H9 (cell line): ENCODE results near the gene CIB4. TPM values are rescaled to one million over a fixed set of nuclear protein-coding genes. Genes with fewer than 3 reads are reported as not detected.

Experiments used
- DNase-seq: peaks from one replicate; pipeline ENCODE4 v3.0.0-alpha.2; 2017
- H2AFZ ChIP-seq: one replicate; pipeline ENCODE4 v1.6.1; 2013; ENCODE audit warnings: mild to moderate bottlenecking, low read length, control low read depth, moderate library complexity
- H2AK5ac ChIP-seq: 2 replicates; pipeline ENCODE4 v1.6.1; 2013; ENCODE audit warnings: low read length, control low read depth, mixed read lengths; ENCODE audit not compliant: insufficient read length
- H2BK120ac ChIP-seq: one replicate; pipeline ENCODE4 v1.6.1; 2013; ENCODE audit warnings: low read depth, mild to moderate bottlenecking, low read length, control low read depth, inconsistent platforms; ENCODE audit not compliant: poor library complexity, severe bottlenecking
- H2BK12ac ChIP-seq: 2 replicates; pipeline ENCODE4 v1.6.1; 2013; ENCODE audit warnings: low read length, control low read depth, mixed read lengths, low read depth; ENCODE audit not compliant: insufficient read length
- H2BK15ac ChIP-seq: 2 replicates; pipeline ENCODE4 v1.6.1; 2013; ENCODE audit warnings: low read depth, low read length, control low read depth
- H2BK20ac ChIP-seq: one replicate; pipeline ENCODE4 v1.6.1; 2013; ENCODE audit warnings: low read depth, mild to moderate bottlenecking, low read length, control low read depth, inconsistent platforms; ENCODE audit not compliant: poor library complexity, severe bottlenecking
- H2BK5ac ChIP-seq: 2 replicates; pipeline ENCODE4 v1.6.1; 2013; ENCODE audit warnings: low read length, control low read depth, mixed read lengths; ENCODE audit not compliant: insufficient read length
- H3K14ac ChIP-seq: 2 replicates; pipeline ENCODE4 v1.6.1; 2013; ENCODE audit warnings: low read length, control low read depth; ENCODE audit not compliant: insufficient read depth
- H3K18ac ChIP-seq: 2 replicates; pipeline ENCODE4 v1.6.1; 2013; ENCODE audit warnings: low read depth, mild to moderate bottlenecking, mixed read lengths, low read length, control low read depth; ENCODE audit not compliant: insufficient read length
- H3K23ac ChIP-seq: 2 replicates; pipeline ENCODE4 v1.6.1; 2013; ENCODE audit warnings: low read length, control low read depth, mixed read lengths, low read depth; ENCODE audit not compliant: insufficient read length
- H3K23me2 ChIP-seq: 2 replicates; pipeline ENCODE4 v1.6.1; 2013; ENCODE audit warnings: low read depth, mild to moderate bottlenecking, mixed read lengths, low read length, control low read depth; ENCODE audit not compliant: insufficient read length, poor library complexity, severe bottlenecking
- H3K27ac ChIP-seq: 2 replicates; pipeline ENCODE4 v1.5.1; 2013; ENCODE audit warnings: low read length, control low read depth, mixed read lengths, low read depth; ENCODE audit not compliant: insufficient read length
- H3K27me3 ChIP-seq: 2 replicates; pipeline ENCODE4 v1.6.1; 2013; ENCODE audit warnings: low read length, control low read depth, inconsistent platforms; ENCODE audit not compliant: insufficient read depth
- H3K4ac ChIP-seq: 2 replicates; pipeline ENCODE4 v1.6.1; 2013; ENCODE audit warnings: low read depth, mild to moderate bottlenecking, control low read depth, inconsistent platforms, low read length, moderate library complexity
- H3K4me1 ChIP-seq: 2 replicates; pipeline ENCODE4 v1.6.1; 2013; ENCODE audit warnings: low read length, control low read depth, inconsistent platforms; ENCODE audit not compliant: insufficient read depth
- H3K4me2 ChIP-seq: 2 replicates; pipeline ENCODE4 v1.6.1; 2013; ENCODE audit warnings: low read length, control low read depth, mixed read lengths; ENCODE audit not compliant: insufficient read length, insufficient read depth
- H3K56ac ChIP-seq: 2 replicates; pipeline ENCODE4 v1.6.1; 2013; ENCODE audit warnings: low read depth, mild to moderate bottlenecking, mixed read lengths, low read length, control low read depth; ENCODE audit not compliant: insufficient read length
- H3K79me1 ChIP-seq: 2 replicates; pipeline ENCODE4 v1.6.1; 2013; ENCODE audit warnings: low read depth, mild to moderate bottlenecking, moderate library complexity, low read length, control low read depth, inconsistent platforms; ENCODE audit not compliant: insufficient read depth, poor library complexity, severe bottlenecking
- H3K79me2 ChIP-seq: 2 replicates; pipeline ENCODE4 v1.6.1; 2013; ENCODE audit warnings: low read length, control low read depth, inconsistent platforms; ENCODE audit not compliant: insufficient read depth
- H3K9ac ChIP-seq: 2 replicates; pipeline ENCODE4 v1.6.1; 2013; ENCODE audit warnings: low read length, control low read depth, mixed read lengths; ENCODE audit not compliant: insufficient read length; ENCODE audit errors: extremely low read depth
- H3K9me3 ChIP-seq: one replicate; pipeline ENCODE4 v1.6.1; 2013; ENCODE audit warnings: low read depth, low read length, inconsistent platforms; ENCODE audit not compliant: control insufficient read depth
- H3T11ph ChIP-seq: one replicate; pipeline ENCODE4 v1.6.1; 2013; ENCODE audit warnings: mild to moderate bottlenecking, low read length, control low read depth, inconsistent platforms
- H4K20me1 ChIP-seq: one replicate; pipeline ENCODE4 v1.6.1; 2013; ENCODE audit not compliant: control insufficient read depth, insufficient read length, insufficient read depth
- H4K5ac ChIP-seq: 2 replicates; pipeline ENCODE4 v1.6.1; 2013; ENCODE audit warnings: low read depth, mild to moderate bottlenecking, mixed read lengths, low read length, control low read depth; ENCODE audit not compliant: insufficient read length
- H4K8ac ChIP-seq: replicated peaks from 2 replicates; pipeline ENCODE4 v1.6.1; 2013; ENCODE audit warnings: low read length, control low read depth, mixed read lengths, low read depth; ENCODE audit not compliant: insufficient read length
- H4K91ac ChIP-seq: 2 replicates; pipeline ENCODE4 v1.6.1; 2013; ENCODE audit warnings: low read depth, mild to moderate bottlenecking, moderate library complexity, mixed read lengths, low read length, control low read depth; ENCODE audit not compliant: insufficient read length
- H3K27ac Mint-ChIP-seq, 3 experiments: 2 replicates in 2 of 3; 3 replicates in 1 of 3; pipeline ENCODE4 v1.8.0; 2020 to 2021; ENCODE audit warnings: mixed read lengths in 3 of 3, mild to moderate bottlenecking in 1 of 3, moderate library complexity in 1 of 3
- H3K27me3 Mint-ChIP-seq: 2 replicates; pipeline ENCODE4 v1.8.0; 2021; ENCODE audit warnings: low read depth, mild to moderate bottlenecking, moderate library complexity, mixed read lengths
- H3K36me3 Mint-ChIP-seq, 3 experiments: 2 replicates in 2 of 3; 3 replicates in 1 of 3; pipeline ENCODE4 v1.8.0; 2020 to 2021; ENCODE audit warnings: low read depth in 3 of 3, mixed read lengths in 3 of 3; ENCODE audit not compliant: insufficient read depth in 1 of 3
- H3K4me1 Mint-ChIP-seq, 2 experiments: 2 replicates each; pipeline ENCODE4 v1.8.0; 2020; ENCODE audit warnings: mixed read lengths in 2 of 2
- H3K4me3 Mint-ChIP-seq, 2 experiments: 2 replicates in 1 of 2; 3 replicates in 1 of 2; pipeline ENCODE4 v1.8.0; 2020 to 2021; ENCODE audit warnings: mild to moderate bottlenecking in 2 of 2, mixed read lengths in 2 of 2, moderate library complexity in 1 of 2
- H3K9me3 Mint-ChIP-seq, 2 experiments: 2 replicates in 1 of 2; 3 replicates in 1 of 2; pipeline ENCODE4 v1.8.0; 2020; ENCODE audit warnings: mild to moderate bottlenecking in 2 of 2, mixed read lengths in 2 of 2, moderate library complexity in 1 of 2
- WGBS: extraction: QIAGEN DNeasy Blood & Tissue Kit; methylation state at CpG from one replicate; pipeline ENCODE4 v1.1.7; 2013; ENCODE audit warnings: missing lambda C conversion rate, low lambda C conversion rate, mixed read lengths; ENCODE audit not compliant: insufficient read length; ENCODE audit errors: extremely low coverage; 5-methylcytosine and 5-hydroxymethylcytosine counted together
- total RNA-seq: library from RNA; stranded (reverse); gene quantifications from 2 replicates; pipeline ENCODE4 v1.2.1, GENCODE V29; 2021
- TF ChIP-seq, protein P1 (sequence below): fragments of 200-600 bp; sonication (generic); conservative IDR thresholded peaks from 3 replicates; pipeline ENCODE4 v1.8.0; 2021; ENCODE audit warnings: antibody characterized with exemption, mild to moderate bottlenecking

CIB4 gene
- total RNA-seq, 1 experiment from 2014 or later: not detected

DNA sequence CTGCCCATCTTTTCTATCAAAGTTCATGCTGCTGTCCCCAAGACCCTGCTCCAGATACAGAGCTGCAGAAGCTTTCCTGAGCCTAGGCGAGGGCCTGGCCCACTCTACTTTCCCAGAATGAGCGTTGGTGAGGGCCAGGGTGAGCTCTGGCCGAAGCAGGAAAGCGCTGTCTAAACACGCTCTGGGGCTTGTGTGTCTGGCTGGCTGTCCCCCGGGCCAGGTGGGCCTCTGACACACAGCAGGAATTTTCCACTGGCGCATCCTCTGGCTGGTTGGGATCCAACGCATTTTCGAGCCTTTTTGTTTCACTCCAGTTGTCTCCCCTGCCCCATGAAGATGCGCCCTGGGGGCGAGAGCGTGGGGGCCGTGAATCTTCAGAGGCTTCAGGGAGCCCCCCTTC, 33.6 kb upstream of the CIB4 start:
- no peaks in the 10 kb centered on the region for H3K4me1 ChIP-seq
- no peak overlapping the region for H3K56ac ChIP-seq
- WGBS: no CpG with 5 or more reads among the region's 13 CpGs
- H2AFZ ChIP-seq: no peak overlapping the region
- H3K23me2 ChIP-seq: no peaks in the 10 kb centered on the region
- H3K14ac ChIP-seq: no peak overlapping the region
- H3K27ac ChIP-seq: no peak overlapping the region
- H3K9ac ChIP-seq: no peak overlapping the region
- H3K4ac ChIP-seq: no peak overlapping the region
- H3K23ac ChIP-seq: no peak overlapping the region
- no peaks in the 10 kb centered on the region for H3K79me2 ChIP-seq
- no peak overlapping the region for H4K5ac ChIP-seq
- H3K79me1 ChIP-seq: no peaks in the 10 kb centered on the region
- no peak overlapping the region for H4K91ac ChIP-seq
- peaks cover 7 to 15% of the 10 kb centered on the region in 2 experiments for H3K4me1 Mint-ChIP-seq
- H3K27ac Mint-ChIP-seq: no peak overlapping the region
- H2BK15ac ChIP-seq: no peak overlapping the region
- no peaks in the 10 kb centered on the region for H3K9me3 ChIP-seq
- H2BK5ac ChIP-seq: no peak overlapping the region
- no peak overlapping the region for H2BK120ac ChIP-seq
- H3K36me3 Mint-ChIP-seq: peaks cover 0 to 7% (median 7%) of the 10 kb centered on the region in 3 experiments; a peak in 3 of 7 replicates
- no peak for DNase-seq
- H3K18ac ChIP-seq: no peak overlapping the region
- H2BK20ac ChIP-seq: no peak overlapping the region
- H4K8ac ChIP-seq: no peak overlapping the region
- peaks cover 8 to 13% of the 10 kb centered on the region in 2 experiments; a peak in 3 of 5 replicates for H3K9me3 Mint-ChIP-seq
- no peak overlapping the region for H2BK12ac ChIP-seq
- H4K20me1 ChIP-seq: no peaks in the 10 kb centered on the region
- H3K27me3 Mint-ChIP-seq: peaks cover 33% of the 10 kb centered on the region
- H3K4me3 Mint-ChIP-seq: no peak overlapping the region
- no peak overlapping the region for H3T11ph ChIP-seq
- H3K27me3 ChIP-seq: no peaks in the 10 kb centered on the region
- H2AK5ac ChIP-seq: no peak overlapping the region
- TF ChIP-seq, protein P1, sequence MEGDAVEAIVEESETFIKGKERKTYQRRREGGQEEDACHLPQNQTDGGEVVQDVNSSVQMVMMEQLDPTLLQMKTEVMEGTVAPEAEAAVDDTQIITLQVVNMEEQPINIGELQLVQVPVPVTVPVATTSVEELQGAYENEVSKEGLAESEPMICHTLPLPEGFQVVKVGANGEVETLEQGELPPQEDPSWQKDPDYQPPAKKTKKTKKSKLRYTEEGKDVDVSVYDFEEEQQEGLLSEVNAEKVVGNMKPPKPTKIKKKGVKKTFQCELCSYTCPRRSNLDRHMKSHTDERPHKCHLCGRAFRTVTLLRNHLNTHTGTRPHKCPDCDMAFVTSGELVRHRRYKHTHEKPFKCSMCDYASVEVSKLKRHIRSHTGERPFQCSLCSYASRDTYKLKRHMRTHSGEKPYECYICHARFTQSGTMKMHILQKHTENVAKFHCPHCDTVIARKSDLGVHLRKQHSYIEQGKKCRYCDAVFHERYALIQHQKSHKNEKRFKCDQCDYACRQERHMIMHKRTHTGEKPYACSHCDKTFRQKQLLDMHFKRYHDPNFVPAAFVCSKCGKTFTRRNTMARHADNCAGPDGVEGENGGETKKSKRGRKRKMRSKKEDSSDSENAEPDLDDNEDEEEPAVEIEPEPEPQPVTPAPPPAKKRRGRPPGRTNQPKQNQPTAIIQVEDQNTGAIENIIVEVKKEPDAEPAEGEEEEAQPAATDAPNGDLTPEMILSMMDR: no peak
- no peak overlapping the region for H3K4me2 ChIP-seq
